HepG2 (cell line): Measurements from ENCODE around the gene MIDN. TPM values are rescaled to one million over a fixed set of nuclear protein-coding genes. Genes with fewer than 3 reads are reported as not detected.

ENCODE experiments used
- FLYWCH1 ChIP-seq: sonication (generic); formaldehyde crosslinking; IDR thresholded peaks from 2 replicates; pipeline ENCODE4 v1.8.1; 2023; ENCODE audit warnings: mild to moderate bottlenecking, missing genetic modification reagents
- NPAS2 ChIP-seq: sonication (generic); formaldehyde crosslinking; IDR thresholded peaks from 2 replicates; pipeline ENCODE4 v1.8.0; 2022; ENCODE audit warnings: mild to moderate bottlenecking, missing genetic modification reagents, borderline replicate concordance
- NR2F1 ChIP-seq, 2 experiments: fragments of 450-650 bp in 1 of 2; formaldehyde crosslinking in 1 of 2; IDR thresholded peaks; 2 replicates each; pipeline versions ENCODE4 v1.5.0 to v1.6.1; 2016 to 2020; ENCODE audit warnings: mild to moderate bottlenecking in 1 of 2, missing compliant biosample characterization in 1 of 2, missing genetic modification reagents in 1 of 2, moderate library complexity in 1 of 2
- PHB2 ChIP-seq: fragments of 450-650 bp; IDR thresholded peaks from 2 replicates; pipeline ENCODE4 v1.6.1; 2018; ENCODE audit not compliant: partially characterized antibody
- TAF15 ChIP-seq: fragments of 200-400 bp; formaldehyde crosslinking; IDR thresholded peaks from one replicate; pipeline ENCODE4 v1.6.1; 2018; ENCODE audit warnings: mild to moderate bottlenecking, low read depth, low read length; ENCODE audit not compliant: poor library complexity, severe bottlenecking
- TBL1XR1 ChIP-seq: fragments of 150-350 bp; IDR thresholded peaks from 2 replicates; pipeline ENCODE4 v1.6.1; 2014; ENCODE audit warnings: borderline replicate concordance, low read length; ENCODE audit not compliant: partially characterized antibody
- ZBTB7A ChIP-seq: sonication (generic); formaldehyde crosslinking; IDR thresholded peaks from 2 replicates; pipeline ENCODE4 v1.8.0; 2022; ENCODE audit warnings: mild to moderate bottlenecking, missing genetic modification reagents
- ZMYM4 ChIP-seq: sonication (generic); formaldehyde crosslinking; IDR thresholded peaks from 2 replicates; pipeline ENCODE4 v1.8.1; 2023; ENCODE audit warnings: mild to moderate bottlenecking, missing genetic modification reagents
- ZNF207 ChIP-seq: fragments of 450-650 bp; IDR thresholded peaks from 2 replicates; pipeline ENCODE4 v1.6.1; 2016; ENCODE audit warnings: antibody characterized with exemption, borderline replicate concordance
- ZNF251 ChIP-seq: sonication (generic); formaldehyde crosslinking; IDR thresholded peaks from 2 replicates; pipeline ENCODE4 v1.9.0; 2021; ENCODE audit warnings: mild to moderate bottlenecking, missing genetic modification reagents
- ZNF253 ChIP-seq: sonication (generic); formaldehyde crosslinking; IDR thresholded peaks from 2 replicates; pipeline ENCODE4 v1.8.0; 2022; ENCODE audit warnings: mild to moderate bottlenecking, missing genetic modification reagents, borderline replicate concordance
- ZNF331 ChIP-seq: sonication (generic); formaldehyde crosslinking; IDR thresholded peaks from 2 replicates; pipeline ENCODE4 v1.4.0; 2020; ENCODE audit warnings: missing genetic modification reagents
- ZNF343 ChIP-seq: sonication (generic); formaldehyde crosslinking; IDR thresholded peaks from 2 replicates; pipeline ENCODE4 v1.4.0; 2020; ENCODE audit warnings: mild to moderate bottlenecking, missing genetic modification reagents
- ZNF501 ChIP-seq: sonication (generic); formaldehyde crosslinking; IDR thresholded peaks from 2 replicates; pipeline ENCODE4 v1.5.1; 2020; ENCODE audit warnings: mild to moderate bottlenecking, moderate library complexity, missing genetic modification reagents
- ZNF709 ChIP-seq: sonication (generic); formaldehyde crosslinking; IDR thresholded peaks from 2 replicates; pipeline ENCODE4 v1.5.0; 2020; ENCODE audit warnings: mild to moderate bottlenecking, missing genetic modification reagents
- ZNF746 ChIP-seq: sonication (generic); formaldehyde crosslinking; IDR thresholded peaks from 2 replicates; pipeline ENCODE4 v1.8.0; 2022; ENCODE audit warnings: mild to moderate bottlenecking, missing genetic modification reagents
- ZNF83 ChIP-seq: sonication (generic); formaldehyde crosslinking; IDR thresholded peaks from 2 replicates; pipeline ENCODE4 v1.4.0; 2020; ENCODE audit warnings: missing genetic modification reagents, mild to moderate bottlenecking, borderline replicate concordance
- polyA plus RNA-seq, 8 experiments: library from polyadenylated mRNA; depleted of rRNA in 3 of 8; stranded (reverse) in 7 of 8; unstranded in 1 of 8; fragments of >200 nt; fragmentation: Illumina TruSeq in 4 of 8; extraction: Trizol in 4 of 8; gene quantifications; 2 replicates each; pipeline versions ENCODE4 v1.2.1 to v1.2.3, GENCODE V29; 2011 to 2016; ENCODE audit warnings: low read depth in 4 of 8, missing spikeins in 1 of 8, mixed read lengths in 1 of 8; ENCODE audit not compliant: insufficient read depth in 1 of 8
- total RNA-seq, 5 experiments: library from RNA; depleted of rRNA; stranded (reverse); fragments of >200 nt; fragmentation: Illumina TruSeq; extraction: Trizol; gene quantifications; 2 replicates each; pipeline ENCODE4 v1.2.3, GENCODE V29; 2016; ENCODE audit warnings: low read depth in 1 of 5
- TF ChIP-seq, protein P1 (sequence below): IDR thresholded peaks from 2 replicates; pipeline ENCODE4 v1.6.1; 2016; ENCODE audit warnings: missing compliant biosample characterization, missing genetic modification reagents, borderline replicate concordance
- TF ChIP-seq, protein P2 (sequence below): IDR thresholded peaks from 2 replicates; pipeline ENCODE4 v1.6.1; 2012; ENCODE audit warnings: inconsistent platforms
- TF ChIP-seq, protein P3 (sequence below): sonication (generic); formaldehyde crosslinking; IDR thresholded peaks from 2 replicates; pipeline ENCODE4 v1.4.0; 2020; ENCODE audit warnings: missing genetic modification reagents
- TF ChIP-seq, protein P4 (sequence below): sonication (generic); formaldehyde crosslinking; IDR thresholded peaks from 2 replicates; pipeline ENCODE4 v1.4.0; 2020; ENCODE audit warnings: mild to moderate bottlenecking, missing genetic modification reagents

The MIDN gene
- total and polyA plus RNA-seq, 2 of the 13 experiments (the other 11 are each of a cell fraction or from before 2014, with no cell fraction given) = 8.4 to 18.0 TPM

DNA sequence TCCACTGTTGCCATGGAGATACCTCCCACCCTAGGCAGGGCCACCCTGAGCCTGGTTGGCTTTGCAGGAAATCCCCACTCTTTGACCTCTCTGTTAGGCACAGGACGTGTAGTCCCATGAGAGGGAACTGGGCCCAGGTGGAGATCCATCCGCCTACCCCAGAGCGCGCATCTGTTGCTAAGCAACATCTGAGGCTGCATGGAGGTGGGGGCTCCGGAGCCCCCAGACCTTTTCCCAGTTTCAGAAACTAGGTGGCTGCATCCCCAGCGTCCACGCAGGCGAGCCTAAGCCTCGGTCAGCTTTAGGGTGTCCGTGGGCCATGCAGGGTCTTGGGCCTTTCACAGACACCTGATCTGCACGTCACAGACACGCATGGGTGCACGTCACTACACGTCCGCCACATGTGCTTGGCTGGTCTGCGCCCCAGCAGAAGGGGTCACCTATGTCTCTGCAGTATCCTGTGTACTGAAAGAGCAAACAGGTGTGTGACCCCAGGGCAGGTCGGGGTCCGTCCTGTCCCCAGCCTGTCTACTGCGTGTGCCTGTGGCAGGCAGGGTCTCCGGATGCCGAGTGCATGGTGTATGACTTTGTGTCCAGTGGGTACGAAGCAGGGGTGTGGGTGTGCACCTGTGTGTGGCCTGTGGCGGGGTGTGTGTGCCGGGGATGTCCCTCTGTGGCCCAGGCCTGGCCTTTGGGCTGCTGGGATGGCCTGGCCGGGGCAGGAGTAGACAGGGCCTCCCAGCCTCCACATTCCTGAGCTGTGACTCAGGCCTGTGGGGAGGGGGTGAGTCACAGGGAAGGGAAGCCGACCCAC, 16.6 kb downstream of the MIDN start (continued):
- peak; percentile 91; the same call in 1 of the 2 replicates for TF ChIP-seq ZNF83 (CRISPR knock-in tag)
- peak; percentile 89 for TF ChIP-seq ZNF746 (CRISPR knock-in tag)
- no peak for TF ChIP-seq TAF15
- TF ChIP-seq, protein P1, sequence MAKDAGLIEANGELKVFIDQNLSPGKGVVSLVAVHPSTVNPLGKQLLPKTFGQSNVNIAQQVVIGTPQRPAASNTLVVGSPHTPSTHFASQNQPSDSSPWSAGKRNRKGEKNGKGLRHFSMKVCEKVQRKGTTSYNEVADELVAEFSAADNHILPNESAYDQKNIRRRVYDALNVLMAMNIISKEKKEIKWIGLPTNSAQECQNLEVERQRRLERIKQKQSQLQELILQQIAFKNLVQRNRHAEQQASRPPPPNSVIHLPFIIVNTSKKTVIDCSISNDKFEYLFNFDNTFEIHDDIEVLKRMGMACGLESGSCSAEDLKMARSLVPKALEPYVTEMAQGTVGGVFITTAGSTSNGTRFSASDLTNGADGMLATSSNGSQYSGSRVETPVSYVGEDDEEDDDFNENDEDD (CRISPR knock-in tag) = peak; percentile 12; the same call in 1 of the 2 replicates
- TF ChIP-seq ZNF709 (CRISPR knock-in tag) = no peak
- TF ChIP-seq ZBTB7A (CRISPR knock-in tag) = peak; percentile 98
- TF ChIP-seq, protein P2, sequence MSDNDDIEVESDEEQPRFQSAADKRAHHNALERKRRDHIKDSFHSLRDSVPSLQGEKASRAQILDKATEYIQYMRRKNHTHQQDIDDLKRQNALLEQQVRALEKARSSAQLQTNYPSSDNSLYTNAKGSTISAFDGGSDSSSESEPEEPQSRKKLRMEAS = peak; percentile 74
- no peak for TF ChIP-seq ZNF207
- TF ChIP-seq FLYWCH1 (CRISPR knock-in tag) = no peak
- peak; percentile 77; the same call in 1 of the 2 replicates for TF ChIP-seq ZNF251 (CRISPR knock-in tag)
- TF ChIP-seq ZMYM4 (CRISPR knock-in tag) = peak; percentile 43; the same call in 1 of the 2 replicates
- peak; percentile 17 for TF ChIP-seq TBL1XR1
- no peak for TF ChIP-seq PHB2
- TF ChIP-seq, protein P3, sequence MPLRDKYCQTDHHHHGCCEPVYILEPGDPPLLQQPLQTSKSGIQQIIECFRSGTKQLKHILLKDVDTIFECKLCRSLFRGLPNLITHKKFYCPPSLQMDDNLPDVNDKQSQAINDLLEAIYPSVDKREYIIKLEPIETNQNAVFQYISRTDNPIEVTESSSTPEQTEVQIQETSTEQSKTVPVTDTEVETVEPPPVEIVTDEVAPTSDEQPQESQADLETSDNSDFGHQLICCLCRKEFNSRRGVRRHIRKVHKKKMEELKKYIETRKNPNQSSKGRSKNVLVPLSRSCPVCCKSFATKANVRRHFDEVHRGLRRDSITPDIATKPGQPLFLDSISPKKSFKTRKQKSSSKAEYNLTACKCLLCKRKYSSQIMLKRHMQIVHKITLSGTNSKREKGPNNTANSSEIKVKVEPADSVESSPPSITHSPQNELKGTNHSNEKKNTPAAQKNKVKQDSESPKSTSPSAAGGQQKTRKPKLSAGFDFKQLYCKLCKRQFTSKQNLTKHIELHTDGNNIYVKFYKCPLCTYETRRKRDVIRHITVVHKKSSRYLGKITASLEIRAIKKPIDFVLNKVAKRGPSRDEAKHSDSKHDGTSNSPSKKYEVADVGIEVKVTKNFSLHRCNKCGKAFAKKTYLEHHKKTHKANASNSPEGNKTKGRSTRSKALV (CRISPR knock-in tag) = no peak
- TF ChIP-seq NPAS2 (CRISPR knock-in tag) = no peak
- peak; percentile 38; the same call in 1 of the 2 replicates for TF ChIP-seq ZNF343 (CRISPR knock-in tag)
- peak; percentile 58 to 67; a peak in 2 of 4 replicates for TF ChIP-seq NR2F1 (CRISPR knock-in tag; IDR thresholded peaks at IDR 0.05)
- no peak for TF ChIP-seq ZNF501 (CRISPR knock-in tag)
- TF ChIP-seq ZNF331 = peak; percentile 40; the same call in 1 of the 2 replicates
- TF ChIP-seq, protein P4, sequence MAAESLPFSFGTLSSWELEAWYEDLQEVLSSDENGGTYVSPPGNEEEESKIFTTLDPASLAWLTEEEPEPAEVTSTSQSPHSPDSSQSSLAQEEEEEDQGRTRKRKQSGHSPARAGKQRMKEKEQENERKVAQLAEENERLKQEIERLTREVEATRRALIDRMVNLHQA (CRISPR knock-in tag) = no peak
- TF ChIP-seq ZNF253 (CRISPR knock-in tag) = no peak
